Body of pancreas (tissue), 4 donors: ENCODE measurements around the gene SMARCD2.

Experiments used
- CTCF ChIP-seq, 7 experiments: fragments of 450-650 bp in 4 of 7; fragments of 200-600 bp in 3 of 7; sonication (generic) in 3 of 7; IDR thresholded peaks; one replicate each; pipeline ENCODE4 v1.5.1; 2016 to 2019; ENCODE audit warnings: antibody characterized with exemption in 7 of 7
- POLR2A ChIP-seq, 3 donors: fragments of 450-650 bp; IDR thresholded peaks; one replicate each; pipeline ENCODE4 v1.6.1; 2016; ENCODE audit warnings: antibody characterized with exemption in 3 of 3, mild to moderate bottlenecking in 2 of 3

DNA sequence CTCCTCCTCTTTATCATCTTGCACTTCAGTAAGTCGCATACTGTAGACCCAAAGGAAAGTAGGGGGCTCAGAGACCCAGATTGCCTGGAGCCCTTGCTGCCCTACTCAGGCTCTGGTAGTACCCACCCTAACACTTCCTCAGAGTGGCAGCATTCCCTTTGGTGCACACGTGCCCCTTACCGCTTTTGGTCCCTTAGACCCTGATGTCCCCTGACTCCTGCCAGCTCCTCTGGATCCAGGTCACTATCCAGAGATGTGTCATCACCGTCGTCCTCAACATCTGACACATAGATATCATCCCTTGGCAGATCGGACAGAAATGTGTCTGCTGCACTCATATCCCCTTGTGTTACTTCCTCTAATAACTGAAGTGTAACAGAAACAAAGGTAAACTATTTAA, 20.7 kb downstream of the SMARCD2 start:
- TF ChIP-seq POLR2A (IDR thresholded peaks at IDR 0.05) (no peak), CTCF (IDR thresholded peaks at IDR 0.05) (no peak)
